HG02642 (cell line): ENCODE measurements around the gene SCAF4.
"Not testable (repeated sequence)": the region's sequence is repeated elsewhere in the genome, so short reads cannot be mapped to it uniquely, and the experiment has no call there.

Experiments used
- ATAC-seq: cut with Tn5 transposase; IDR thresholded peaks from one replicate; pipeline ENCODE4 v1.9.1; 2021; ENCODE audit warnings: mild to moderate bottlenecking; ENCODE audit not compliant: unreplicated experiment, poor library complexity

The SCAF4 gene

DNA sequence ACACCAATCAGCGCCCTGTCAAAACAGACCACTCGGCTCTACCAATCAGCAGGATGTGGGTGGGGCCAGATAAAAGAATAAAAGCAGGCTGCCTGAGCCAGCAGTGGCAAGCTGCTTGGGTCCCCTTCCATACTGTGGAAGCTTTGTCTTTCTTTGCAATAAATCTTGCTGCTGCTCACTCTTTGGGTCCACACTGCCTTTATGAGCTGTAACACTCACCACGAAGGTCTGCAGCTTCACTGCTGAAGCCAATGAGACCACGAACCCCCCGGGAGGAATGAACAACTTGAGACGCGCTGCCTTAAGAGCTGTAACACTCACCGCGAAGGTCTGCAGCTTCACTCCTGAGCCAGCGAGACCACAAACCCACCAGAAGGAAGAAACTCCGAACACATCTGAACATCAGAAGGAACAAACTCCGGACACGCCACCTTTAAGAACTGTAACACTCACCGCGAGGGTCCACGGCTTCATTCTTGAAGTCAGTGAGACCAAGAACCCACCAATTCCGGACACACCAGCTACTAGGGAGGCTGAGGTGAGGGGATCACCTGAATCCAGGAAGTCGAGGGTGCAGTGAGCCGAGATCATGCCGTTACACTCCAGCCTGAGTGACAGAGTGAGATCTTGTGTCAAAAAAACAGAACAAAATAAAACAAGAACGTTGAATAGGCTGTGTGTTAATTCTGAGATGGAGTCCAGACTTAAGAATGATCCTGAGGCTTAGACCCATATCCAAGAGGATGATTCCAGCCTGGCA lies 76.9 kb downstream of the SCAF4 start:
- ATAC-seq: not testable (repeated sequence)

DNA sequence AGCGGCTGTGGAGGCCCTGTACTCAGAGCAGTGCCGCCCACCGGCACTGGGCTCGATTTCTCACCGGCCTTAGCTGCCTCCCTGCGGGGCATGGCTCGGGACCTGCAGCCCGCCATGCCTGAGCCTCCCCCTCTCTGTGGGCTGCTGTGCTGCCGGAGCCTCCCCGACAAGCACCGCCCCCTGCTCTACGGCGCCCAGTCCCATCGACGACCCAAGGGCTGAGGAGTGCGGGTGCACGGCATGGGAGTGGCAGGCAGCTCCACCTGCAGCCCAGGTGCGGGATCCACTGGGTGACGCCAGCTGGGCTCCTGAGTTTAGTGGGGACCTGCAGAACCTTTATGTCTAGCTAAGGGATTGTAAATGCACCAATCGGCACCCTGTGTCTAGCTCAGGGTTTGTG lies 77.6 kb downstream of the SCAF4 start:
- no peak for ATAC-seq

DNA sequence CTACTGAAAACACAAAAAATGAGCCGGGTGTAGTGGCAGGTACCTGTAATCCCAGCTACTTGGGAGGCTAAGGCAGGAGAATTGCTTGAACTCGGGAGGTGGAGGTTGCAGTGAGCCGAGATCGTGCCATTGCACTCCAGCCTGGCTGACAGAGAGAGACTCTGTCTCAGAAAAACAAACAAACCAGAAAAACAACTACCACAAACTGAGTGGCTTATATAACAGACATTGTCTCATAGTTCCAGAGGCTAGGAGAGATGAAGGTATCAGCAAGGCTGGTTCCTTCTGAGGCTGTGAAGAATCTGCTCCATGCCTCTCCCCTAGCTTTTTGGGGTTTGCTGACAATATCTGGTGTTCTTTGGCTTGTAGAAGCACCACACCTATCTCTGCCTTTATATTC lies 80.4 kb downstream of the SCAF4 start:
- ATAC-seq: not testable (repeated sequence)

DNA sequence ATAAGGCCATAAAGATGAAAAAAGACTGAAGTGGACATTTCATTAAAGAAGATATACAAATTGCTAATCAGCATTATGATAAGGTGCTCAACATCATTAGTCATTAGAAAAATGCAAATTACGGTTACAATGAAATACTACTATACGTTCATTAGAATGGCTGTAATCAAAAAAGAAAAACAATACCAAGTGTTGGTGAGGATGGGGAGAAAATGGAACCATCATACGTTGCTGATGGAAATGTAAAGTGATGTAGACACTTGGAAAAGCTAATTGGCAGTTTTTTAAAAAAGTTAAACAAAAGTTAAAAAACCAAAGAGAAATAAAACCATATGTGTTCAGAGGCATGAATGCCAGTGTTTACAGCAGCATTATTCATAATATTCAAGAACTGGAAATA lies 81.0 kb downstream of the SCAF4 start:
- ATAC-seq: no peak

DNA sequence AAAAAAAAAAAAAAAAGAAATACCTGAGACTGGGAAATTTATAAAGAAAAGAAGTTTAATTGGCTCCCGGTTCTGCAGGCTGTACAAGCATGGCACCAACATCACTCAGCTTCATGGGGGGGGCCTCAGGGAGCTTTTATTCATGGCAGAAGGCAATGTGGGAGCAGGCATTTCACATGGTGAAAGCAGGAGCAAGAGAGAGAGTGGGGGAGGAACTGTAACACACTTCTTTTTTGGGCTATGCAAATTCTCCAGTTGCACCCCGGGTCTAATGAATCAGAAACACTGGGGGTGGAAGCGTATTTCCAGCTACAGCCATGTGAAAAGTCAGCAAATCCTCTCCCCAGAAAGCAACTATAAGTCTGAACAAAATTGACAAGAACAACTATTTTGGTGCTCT lies 84.3 kb downstream of the SCAF4 start:
- no peak for ATAC-seq

DNA sequence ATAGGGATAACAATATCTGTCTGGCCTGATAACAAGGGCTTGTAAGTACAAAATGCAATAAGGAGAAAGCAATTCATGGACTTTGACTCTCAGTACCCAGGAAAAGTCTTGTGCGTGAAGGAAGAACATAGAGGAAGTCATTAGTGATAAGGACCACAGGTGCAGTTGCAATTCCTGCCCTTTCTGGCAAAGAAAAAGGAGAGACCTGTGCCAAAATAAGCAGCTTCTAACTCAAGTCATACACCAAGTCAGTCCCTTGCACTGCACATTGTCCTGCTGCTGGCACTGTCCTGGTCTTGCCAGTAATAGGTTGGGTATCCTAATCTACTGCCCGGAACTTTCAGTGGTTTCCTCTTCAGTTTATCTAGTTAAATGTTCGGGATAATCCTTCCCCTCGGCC lies 87.3 kb downstream of the SCAF4 start:
- ATAC-seq: no peak

DNA sequence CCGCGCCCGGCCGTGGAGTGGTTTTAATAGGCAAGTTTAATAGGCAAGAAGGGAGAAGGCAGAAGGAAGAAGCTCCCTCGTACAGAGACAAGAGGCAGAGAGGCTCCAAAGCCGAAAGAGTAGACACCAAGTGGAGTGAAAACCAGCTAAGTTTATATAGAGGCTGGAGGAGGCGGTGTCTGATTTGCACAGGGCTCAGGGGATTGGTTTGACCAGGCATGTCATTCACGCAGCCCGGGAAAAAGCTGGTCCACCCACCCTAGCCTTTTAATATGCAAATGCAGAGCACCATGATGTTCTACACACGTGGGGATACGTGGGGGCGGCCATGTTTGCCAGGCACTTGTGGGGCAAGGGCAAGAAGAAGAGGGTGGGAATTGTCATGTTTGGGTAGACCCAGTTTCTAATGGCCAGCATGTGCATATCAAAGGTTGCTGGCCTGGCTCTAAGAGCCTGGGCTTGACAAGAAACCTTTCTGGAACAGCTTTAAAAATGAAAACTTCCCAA lies 90.4 kb downstream of the SCAF4 start:
- ATAC-seq: no peak

DNA sequence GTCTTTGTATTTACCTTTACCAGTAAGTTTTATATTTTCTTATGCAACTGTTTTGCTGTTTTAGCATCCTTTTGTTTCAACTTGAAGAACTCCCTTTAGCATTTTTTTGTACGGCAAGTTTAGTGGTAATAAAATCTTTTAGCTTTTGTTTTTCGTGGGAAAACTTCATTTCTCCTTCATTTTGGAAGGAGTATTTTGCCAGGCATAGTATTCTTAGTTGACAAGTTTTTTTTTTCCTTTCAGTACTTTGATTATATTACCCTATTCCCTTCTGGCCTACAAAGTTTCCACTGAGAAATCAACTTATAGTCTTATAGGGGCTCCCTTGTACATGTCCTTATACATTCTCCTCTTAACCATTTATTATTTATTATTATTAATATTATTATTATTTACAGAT lies 95.0 kb downstream of the SCAF4 start:
- no peak for ATAC-seq

DNA sequence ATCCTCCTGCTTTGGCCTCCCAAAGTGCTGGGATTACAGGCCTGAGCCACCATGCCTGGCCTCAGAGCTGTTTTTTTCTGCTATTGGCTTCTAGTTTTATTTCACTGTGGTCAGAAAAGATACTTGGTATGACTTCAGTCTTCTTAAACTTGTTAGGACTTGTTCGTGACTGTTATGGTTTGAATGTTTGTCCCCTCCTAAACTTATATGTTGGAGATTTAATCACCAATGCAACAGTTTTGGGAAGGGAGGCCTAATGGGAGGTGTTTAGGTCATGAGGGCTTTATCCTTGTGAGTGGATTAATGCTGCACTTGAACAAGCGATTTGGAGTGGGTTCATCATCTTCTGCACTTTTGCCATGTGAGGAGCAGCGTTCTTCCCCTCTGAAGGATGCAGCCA lies 96.9 kb downstream of the SCAF4 start:
- ATAC-seq: no peak

DNA sequence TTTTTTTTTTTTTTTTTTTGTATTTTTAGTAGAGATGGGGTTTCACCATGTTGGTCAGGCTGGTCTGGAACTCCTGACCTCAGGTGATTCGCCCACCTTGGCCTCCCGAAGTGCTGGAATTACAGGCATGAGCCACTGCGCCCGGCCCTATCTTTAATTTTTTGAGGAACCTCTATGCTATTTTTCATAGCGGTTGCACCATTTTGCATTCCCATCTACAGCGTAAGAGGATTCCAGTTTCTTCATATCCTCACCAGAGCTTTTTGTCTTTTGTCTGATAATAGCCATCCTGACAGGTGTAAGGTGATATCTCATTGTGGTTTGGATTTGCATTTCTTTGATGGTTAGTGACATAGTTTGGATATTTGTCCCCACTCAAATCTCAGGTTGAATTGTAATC lies 100.0 kb downstream of the SCAF4 start:
- not testable (repeated sequence) for ATAC-seq

DNA sequence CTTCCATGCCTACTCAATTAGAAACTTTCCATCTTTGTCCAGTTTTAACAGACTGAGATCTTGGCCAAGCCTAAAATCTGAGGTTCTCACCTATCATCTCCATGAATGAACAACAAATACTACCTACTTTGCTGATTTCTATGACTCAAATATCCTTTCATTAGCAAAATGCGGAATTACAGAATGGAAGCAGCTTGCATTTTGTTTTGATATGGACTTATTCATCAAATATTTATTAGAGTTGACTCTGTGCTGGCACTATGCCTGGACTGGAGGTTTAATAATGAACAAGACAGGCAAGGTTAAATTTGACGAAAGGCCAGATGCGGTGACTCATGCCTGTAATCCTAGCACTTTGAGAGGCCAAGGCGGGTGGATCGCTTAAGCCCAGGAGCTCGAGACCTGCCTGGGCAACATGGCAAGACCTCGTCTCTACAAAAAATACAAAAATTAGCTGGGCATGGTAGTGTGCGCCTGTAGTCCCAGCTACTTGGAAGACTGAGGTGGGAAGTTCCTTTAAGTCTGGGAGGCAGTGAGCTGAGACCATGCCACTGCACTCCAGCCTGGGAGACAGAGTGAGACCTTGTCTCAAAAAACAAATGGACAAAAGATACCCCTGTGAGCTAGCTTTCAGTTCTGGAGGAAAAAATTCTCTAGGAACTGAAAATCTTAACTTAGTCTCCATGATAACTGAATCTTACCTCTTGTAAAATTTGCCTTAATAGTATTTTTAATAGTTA lies 101.8 kb downstream of the SCAF4 start:
- ATAC-seq: no peak

DNA sequence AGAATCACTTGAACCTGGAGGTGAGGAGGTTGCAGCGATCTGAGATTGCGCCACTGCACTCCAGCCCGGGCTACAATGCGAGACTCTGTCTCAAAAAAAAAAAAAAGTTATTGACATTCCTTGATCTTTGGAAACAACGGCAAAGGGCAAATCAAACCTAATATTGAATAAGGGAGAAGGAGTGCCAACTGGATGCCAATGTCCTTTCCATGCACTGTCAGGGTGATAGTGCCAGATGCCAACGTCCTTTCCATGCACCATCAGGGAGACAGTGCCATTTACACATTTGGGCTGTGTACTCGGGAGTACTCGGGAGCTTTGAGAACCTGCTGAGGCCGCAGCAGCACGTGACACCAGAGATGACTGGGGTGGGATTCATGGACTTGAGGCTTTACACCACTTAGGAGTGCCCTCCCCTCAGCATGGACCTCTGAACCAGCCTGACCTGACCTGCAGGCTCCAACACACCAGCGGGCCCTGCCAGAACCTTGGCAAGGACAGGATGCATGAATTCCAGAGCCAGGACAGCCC lies 106.9 kb downstream of the SCAF4 start:
- no peak for ATAC-seq

DNA sequence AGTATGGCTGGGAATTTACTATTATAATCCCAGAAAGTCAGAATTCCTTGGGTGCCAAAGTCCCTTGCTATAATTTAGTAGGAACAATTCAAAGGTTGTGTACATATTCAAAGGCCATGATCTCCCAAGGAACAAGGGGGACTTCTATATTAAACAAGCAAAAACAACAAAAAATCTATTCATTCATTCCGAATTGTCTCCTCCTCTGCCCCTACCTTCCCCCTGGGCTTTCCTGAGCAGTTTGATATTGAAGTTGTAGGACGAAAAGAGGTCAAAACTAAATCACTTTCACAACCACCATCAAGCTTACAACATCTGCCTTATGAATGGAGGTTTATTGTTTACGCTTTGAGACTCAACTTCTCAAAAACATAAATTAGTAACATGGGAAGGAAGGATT lies 107.7 kb downstream of the SCAF4 start:
- ATAC-seq: no peak

DNA sequence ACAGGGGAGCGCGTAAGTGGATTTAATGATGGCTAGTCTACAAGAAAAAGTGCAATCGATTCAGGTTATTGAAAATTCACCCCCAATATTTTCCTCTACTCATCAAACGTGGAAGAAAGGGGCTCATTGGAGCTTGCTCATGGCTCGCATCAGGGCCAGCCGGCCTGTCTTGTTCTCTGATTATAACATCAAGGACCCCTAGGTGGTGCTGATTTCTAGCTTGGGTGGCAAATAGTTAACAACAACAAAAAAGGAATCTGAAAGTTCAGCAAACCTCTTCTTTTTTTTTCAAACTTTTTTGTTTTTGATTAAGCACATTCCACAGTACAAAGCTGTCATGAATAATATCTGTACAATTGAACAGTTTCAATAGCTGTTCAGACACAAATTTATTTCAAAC lies 108.3 kb downstream of the SCAF4 start:
- no peak for ATAC-seq

DNA sequence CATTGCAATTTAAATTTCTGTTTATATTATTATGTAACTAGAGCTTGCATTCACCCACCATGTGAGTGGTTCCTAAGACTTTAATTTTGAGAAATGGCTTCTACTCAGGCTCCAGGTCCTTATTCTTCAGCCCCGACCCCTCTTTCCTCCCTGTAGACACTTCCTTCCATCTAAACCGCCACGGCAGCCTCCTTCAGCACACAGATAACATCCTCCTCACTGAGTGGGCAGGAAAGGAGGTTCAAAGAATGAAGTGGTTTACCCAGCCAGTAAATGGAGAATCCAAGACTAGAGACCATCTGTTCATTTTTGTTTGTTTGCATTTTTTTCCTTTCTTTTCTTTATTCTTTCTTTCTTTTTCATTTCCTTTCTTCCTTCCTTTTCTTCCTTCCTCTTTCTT lies 109.5 kb downstream of the SCAF4 start:
- no peak for ATAC-seq
